Measurements from ENCODE around the gene EPHA6. TPM values are rescaled to one million over a fixed set of nuclear protein-coding genes. Genes with fewer than 3 reads are reported as not detected.

The EPHA6 gene
- total and polyA plus RNA-seq, 2 donors (not counting 1 experiment from before 2014, with no cell fraction given): under 0.01 TPM; not detected in 1

DNA sequence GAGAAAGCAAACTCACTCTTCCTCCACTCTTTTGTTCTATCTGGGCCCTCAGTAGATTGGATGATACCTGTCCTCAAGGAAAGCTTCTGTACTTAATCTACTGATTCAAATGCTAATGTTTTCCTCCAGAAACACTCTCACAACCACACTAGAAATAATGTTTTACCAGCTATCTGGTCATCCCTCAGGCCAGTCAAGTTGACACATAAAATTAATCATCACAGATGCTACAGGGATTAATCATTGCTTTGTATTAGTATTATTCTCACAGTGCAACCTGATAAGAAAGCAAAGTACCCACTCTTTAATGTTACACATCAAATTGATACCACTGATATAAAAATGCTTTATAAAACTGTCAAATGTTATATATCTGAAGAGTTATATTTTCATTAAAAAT, 897.3 kb downstream of the EPHA6 start:
- H3K9ac ChIP-seq (ENCODE audit: insufficient read depth, low read length): no peak overlapping the region
- no peak overlapping the region for H3K4me2 ChIP-seq (ENCODE audit: extremely low read depth, insufficient read depth, low read length)
- H3K4me1 ChIP-seq (ENCODE audit: control insufficient read depth, extremely low read depth, insufficient read depth, low read length): no peaks in the 10 kb centered on the region
- H3K9me3 ChIP-seq (ENCODE audit: control insufficient read depth, insufficient read depth, low read depth, low read length): no peaks in the 10 kb centered on the region
- H3K27ac ChIP-seq (ENCODE audit: insufficient read depth, low read length): no peak overlapping the region
- H2AFZ ChIP-seq (ENCODE audit: low read length): no peak overlapping the region
- H3K4me3 ChIP-seq (replicated peaks in 1 of 4; ENCODE audit: control extremely low read depth in 1 of 4, insufficient read depth in 1 of 4, low read depth in 3 of 4, low read length in 4 of 4): no peak overlapping the region
- H3K79me2 ChIP-seq (ENCODE audit: control insufficient read depth, insufficient read depth, low read length): no peaks in the 10 kb centered on the region
- no peaks in the 10 kb centered on the region for H4K20me1 ChIP-seq (ENCODE audit: control insufficient read depth, extremely low read depth, insufficient read depth, low read length)
- DNase-seq (ENCODE audit: low read depth in 2 of 2): no peak
- TF ChIP-seq EZH2 (IDR thresholded peaks at IDR 0.05; ENCODE audit: low read length, missing control alignments): no peak
- TF ChIP-seq, protein P1, sequence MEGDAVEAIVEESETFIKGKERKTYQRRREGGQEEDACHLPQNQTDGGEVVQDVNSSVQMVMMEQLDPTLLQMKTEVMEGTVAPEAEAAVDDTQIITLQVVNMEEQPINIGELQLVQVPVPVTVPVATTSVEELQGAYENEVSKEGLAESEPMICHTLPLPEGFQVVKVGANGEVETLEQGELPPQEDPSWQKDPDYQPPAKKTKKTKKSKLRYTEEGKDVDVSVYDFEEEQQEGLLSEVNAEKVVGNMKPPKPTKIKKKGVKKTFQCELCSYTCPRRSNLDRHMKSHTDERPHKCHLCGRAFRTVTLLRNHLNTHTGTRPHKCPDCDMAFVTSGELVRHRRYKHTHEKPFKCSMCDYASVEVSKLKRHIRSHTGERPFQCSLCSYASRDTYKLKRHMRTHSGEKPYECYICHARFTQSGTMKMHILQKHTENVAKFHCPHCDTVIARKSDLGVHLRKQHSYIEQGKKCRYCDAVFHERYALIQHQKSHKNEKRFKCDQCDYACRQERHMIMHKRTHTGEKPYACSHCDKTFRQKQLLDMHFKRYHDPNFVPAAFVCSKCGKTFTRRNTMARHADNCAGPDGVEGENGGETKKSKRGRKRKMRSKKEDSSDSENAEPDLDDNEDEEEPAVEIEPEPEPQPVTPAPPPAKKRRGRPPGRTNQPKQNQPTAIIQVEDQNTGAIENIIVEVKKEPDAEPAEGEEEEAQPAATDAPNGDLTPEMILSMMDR (conservative IDR thresholded peaks at IDR 0.05 in 1 of 2, IDR thresholded peaks at IDR 0.05 in 1 of 2; ENCODE audit: low read depth in 1 of 2, low read length in 2 of 2): no peak
- H3K36me3 ChIP-seq (ENCODE audit: control insufficient read depth, insufficient read depth, low read length): no peaks in the 10 kb centered on the region
- no peaks in the 10 kb centered on the region for H3K27me3 ChIP-seq (ENCODE audit: control insufficient read depth, insufficient read depth, low read length)

DNA sequence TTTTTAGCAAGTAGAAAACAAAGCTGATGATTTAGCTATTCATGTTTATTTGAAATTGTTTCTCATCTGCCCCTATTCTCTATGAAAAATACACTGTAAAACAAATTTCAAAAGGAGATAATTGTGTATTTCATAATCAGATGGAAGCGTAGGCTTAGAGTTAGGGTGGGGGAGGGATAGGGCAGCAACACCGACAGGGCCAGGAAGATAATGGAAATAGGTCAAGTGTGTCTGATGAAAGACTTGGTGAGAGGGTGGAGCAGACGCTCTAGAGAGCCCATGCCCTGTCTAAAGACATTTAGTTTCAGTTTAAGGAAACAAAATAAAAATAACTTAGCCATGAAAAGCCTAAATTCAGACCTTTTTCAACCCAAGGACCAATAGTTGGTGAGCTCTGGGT, 898.5 kb downstream of the EPHA6 start:
- no peaks in the 10 kb centered on the region for H3K27me3 ChIP-seq (ENCODE audit: control insufficient read depth, insufficient read depth, low read length)

DNA sequence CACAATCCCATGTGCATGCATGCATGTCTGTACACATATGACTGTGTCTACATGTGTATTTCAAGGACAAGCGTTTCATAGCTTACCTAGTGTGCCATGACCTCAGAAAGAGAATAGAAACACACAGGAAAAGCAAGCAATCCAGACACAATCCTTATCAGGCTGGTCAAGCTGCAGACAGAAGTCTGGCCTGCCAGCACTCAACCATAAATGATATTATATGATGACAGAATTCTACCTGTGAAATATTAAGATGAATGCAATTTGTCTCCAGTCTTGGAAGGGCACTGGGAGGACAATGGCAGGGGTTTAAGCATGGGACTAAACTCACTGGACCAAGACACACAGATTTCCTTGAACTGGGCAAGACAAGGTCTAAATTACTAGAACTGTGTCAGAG, 899.2 kb downstream of the EPHA6 start:
- Histone ChIP-seq H3K4me3 (replicated peaks in 1 of 4; ENCODE audit: control extremely low read depth in 1 of 4, insufficient read depth in 1 of 4, low read depth in 3 of 4, low read length in 4 of 4) (no peak overlapping the region), H3K4me2 (ENCODE audit: extremely low read depth, insufficient read depth, low read length) (no peak overlapping the region), H3K9ac (ENCODE audit: insufficient read depth, low read length) (no peak overlapping the region), H3K36me3 (ENCODE audit: control insufficient read depth, insufficient read depth, low read length) (no peaks in the 10 kb centered on the region), H3K79me2 (ENCODE audit: control insufficient read depth, insufficient read depth, low read length) (no peaks in the 10 kb centered on the region), H2AFZ (ENCODE audit: low read length) (no peak overlapping the region), H3K27me3 (ENCODE audit: control insufficient read depth, insufficient read depth, low read length) (no peaks in the 10 kb centered on the region), H4K20me1 (ENCODE audit: control insufficient read depth, extremely low read depth, insufficient read depth, low read length) (no peaks in the 10 kb centered on the region), H3K9me3 (ENCODE audit: control insufficient read depth, insufficient read depth, low read depth, low read length) (no peaks in the 10 kb centered on the region), H3K27ac (ENCODE audit: insufficient read depth, low read length) (no peak overlapping the region), H3K4me1 (ENCODE audit: control insufficient read depth, extremely low read depth, insufficient read depth, low read length) (no peaks in the 10 kb centered on the region)
- no peak for DNase-seq (ENCODE audit: low read depth in 2 of 2)
- TF ChIP-seq, protein P1 (conservative IDR thresholded peaks at IDR 0.05 in 1 of 2, IDR thresholded peaks at IDR 0.05 in 1 of 2; ENCODE audit: low read depth in 1 of 2, low read length in 2 of 2): no peak
- no peak for TF ChIP-seq EZH2 (IDR thresholded peaks at IDR 0.05; ENCODE audit: low read length, missing control alignments)

More for the DNA sequence above, 898.5 kb downstream of the EPHA6 start:
- Histone ChIP-seq H3K4me2 (ENCODE audit: extremely low read depth, insufficient read depth, low read length) (no peak overlapping the region), H3K9ac (ENCODE audit: insufficient read depth, low read length) (no peak overlapping the region), H2AFZ (ENCODE audit: low read length) (no peak overlapping the region), H3K36me3 (ENCODE audit: control insufficient read depth, insufficient read depth, low read length) (no peaks in the 10 kb centered on the region), H3K79me2 (ENCODE audit: control insufficient read depth, insufficient read depth, low read length) (no peaks in the 10 kb centered on the region), H3K4me1 (ENCODE audit: control insufficient read depth, extremely low read depth, insufficient read depth, low read length) (no peaks in the 10 kb centered on the region), H4K20me1 (ENCODE audit: control insufficient read depth, extremely low read depth, insufficient read depth, low read length) (no peaks in the 10 kb centered on the region), H3K27ac (ENCODE audit: insufficient read depth, low read length) (no peak overlapping the region), H3K4me3 (replicated peaks in 1 of 4; ENCODE audit: control extremely low read depth in 1 of 4, insufficient read depth in 1 of 4, low read depth in 3 of 4, low read length in 4 of 4) (no peak overlapping the region), H3K9me3 (ENCODE audit: control insufficient read depth, insufficient read depth, low read depth, low read length) (no peaks in the 10 kb centered on the region)
- no peak for DNase-seq (ENCODE audit: low read depth in 2 of 2)
- TF ChIP-seq, protein P1 (conservative IDR thresholded peaks at IDR 0.05 in 1 of 2, IDR thresholded peaks at IDR 0.05 in 1 of 2; ENCODE audit: low read depth in 1 of 2, low read length in 2 of 2): no peak
- no peak for TF ChIP-seq EZH2 (IDR thresholded peaks at IDR 0.05; ENCODE audit: low read length, missing control alignments)
